Measurements from ENCODE around the gene SNX8. TPM values are rescaled to one million over a fixed set of nuclear protein-coding genes. Genes with fewer than 3 reads are reported as not detected.
A peak's percentile ranks its signal among the peaks of the same experiment; 100 is the strongest.

Gene SNX8
- total and polyA plus RNA-seq, 2 of the 13 experiments (the other 11 are each of a cell fraction or from before 2014, with no cell fraction given), result 20.6 to 45.2 TPM

GRCh38 chr7:2232766-2233520 is 81.3 kb downstream of the SNX8 start, which contains the start of gene MAD1L1 (continued):
- TF ChIP-seq MAZ (IDR thresholded peaks at IDR 0.05; ENCODE audit: borderline replicate concordance, low read depth, low read length) (no peak), MAZ (CRISPR knock-in tag; IDR thresholded peaks at IDR 0.05; ENCODE audit: low read depth) (peak; percentile 91), ETV5 (CRISPR knock-in tag; IDR thresholded peaks at IDR 0.05; ENCODE audit: borderline replicate concordance) (peak; percentile 41; the same call in 1 of the 2 replicates), AKNA (CRISPR knock-in tag; IDR thresholded peaks at IDR 0.05; ENCODE audit: borderline replicate concordance) (0 out of 2 replicates have a peak, but pooled peaks have one; percentile 48), ZNF512 (CRISPR knock-in tag; IDR thresholded peaks at IDR 0.05) (no peak), ZNF510 (CRISPR knock-in tag; IDR thresholded peaks at IDR 0.05; ENCODE audit: low read depth) (no peak), MXD4 (CRISPR knock-in tag; IDR thresholded peaks at IDR 0.05) (peak; percentile 73; the same call in 1 of the 2 replicates), NFIC (IDR thresholded peaks at IDR 0.05; ENCODE audit: low read length) (no peak), ZKSCAN8 (CRISPR knock-in tag; IDR thresholded peaks at IDR 0.05; ENCODE audit: borderline replicate concordance) (no peak), GLI4 (CRISPR knock-in tag; IDR thresholded peaks at IDR 0.05; ENCODE audit: borderline replicate concordance) (no peak), ZNF280D (CRISPR knock-in tag; IDR thresholded peaks at IDR 0.05) (peak; percentile 46; the same call in 1 of the 2 replicates), EHMT2 (IDR thresholded peaks at IDR 0.05; ENCODE audit: borderline replicate concordance, low read depth, low read length) (no peak), BCL6 (CRISPR knock-in tag; IDR thresholded peaks at IDR 0.05) (peak; percentile 43; the same call in 1 of the 2 replicates), HNRNPLL (IDR thresholded peaks at IDR 0.05; ENCODE audit: low read depth, low read length, poor library complexity, severe bottlenecking) (peak; percentile 98), SIX4 (CRISPR knock-in tag; IDR thresholded peaks at IDR 0.05) (no peak), NFE2 (CRISPR knock-in tag; IDR thresholded peaks at IDR 0.05) (no peak), YY1 (IDR thresholded peaks at IDR 0.05; ENCODE audit: insufficient read depth, insufficient replicate concordance, low read depth, low read length) (peak; percentile 88), ZBTB14 (CRISPR knock-in tag; IDR thresholded peaks at IDR 0.05) (0 out of 2 replicates have a peak, but pooled peaks have one; percentile 43)

Measured in HepG2 (cell line).